GM12873 (cell line): Measurements from ENCODE around the gene SMYD2.

Source experiments
- CTCF ChIP-seq: IDR thresholded peaks from 2 replicates; pipeline ENCODE4 v1.5.1; 2012; ENCODE audit warnings: low read depth, mild to moderate bottlenecking, moderate library complexity, low read length, control low read depth; ENCODE audit not compliant: insufficient read depth; ENCODE audit errors: missing control alignments

SMYD2 gene

GRCh38 chr1:214360116-214360515, 79.2 kb downstream of the SMYD2 start:
- TF ChIP-seq CTCF, result no peak

- TF ChIP-seq CTCF, result no peak
Measured at GRCh38 chr1:214360525-214361164, 79.7 kb downstream of the SMYD2 start.

GRCh38 chr1:214361636-214362035, 80.7 kb downstream of the SMYD2 start:
- no peak for TF ChIP-seq CTCF

- no peak for TF ChIP-seq CTCF
Measured at GRCh38 chr1:214362188-214362882, 81.4 kb downstream of the SMYD2 start.

GRCh38 chr1:214363386-214363785, 82.4 kb downstream of the SMYD2 start:
- no peak for TF ChIP-seq CTCF

GRCh38 chr1:214364386-214364785, 83.4 kb downstream of the SMYD2 start:
- TF ChIP-seq CTCF, result no peak

GRCh38 chr1:214364786-214365295, 83.9 kb downstream of the SMYD2 start:
- TF ChIP-seq CTCF, result no peak
